ENCODE measurements around the gene REV3L.
"Not testable (repeated sequence)": the region's sequence is repeated elsewhere in the genome, so short reads cannot be mapped to it uniquely, and the experiment has no call there.

The REV3L gene

DNA sequence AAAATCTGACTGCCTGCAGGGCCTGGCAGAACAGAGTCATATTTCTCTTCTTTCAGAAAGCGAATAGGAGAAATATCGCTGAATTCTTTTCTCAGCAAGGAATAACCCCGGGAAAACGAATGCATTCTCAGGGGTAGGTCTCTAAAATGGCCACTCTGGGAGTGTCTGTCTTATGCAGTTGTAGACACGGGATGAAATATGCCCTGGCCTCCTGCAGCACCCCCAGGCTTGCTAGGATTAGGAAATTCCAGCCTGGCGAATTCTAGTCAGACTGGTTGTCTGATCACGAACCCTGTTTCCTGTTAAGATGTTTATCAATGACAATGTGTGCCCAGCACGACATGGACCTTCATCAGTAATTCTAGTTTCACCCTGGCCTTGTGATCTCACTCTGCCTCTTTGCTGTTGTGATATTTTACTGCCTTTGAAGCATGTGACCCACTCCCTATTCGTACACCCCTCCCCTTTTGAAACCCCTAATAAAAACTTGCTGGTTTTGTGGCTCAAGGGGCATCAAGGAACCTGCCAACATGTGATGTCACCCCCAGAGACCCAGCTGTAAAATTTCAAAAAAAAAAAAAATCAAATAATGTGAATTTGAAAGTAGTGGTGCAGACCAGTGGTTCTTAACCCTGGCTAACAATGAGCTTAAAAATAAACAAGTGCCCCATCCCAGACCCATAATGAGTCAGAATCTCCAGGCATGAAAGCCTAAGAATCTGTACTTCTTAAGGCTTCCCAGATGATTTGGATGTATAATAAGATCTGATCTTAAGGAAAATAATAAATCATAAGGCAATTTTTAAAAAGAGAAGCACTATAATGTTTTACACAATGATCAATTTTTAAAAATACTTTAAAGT lies 181.8 kb downstream of the REV3L start:
- H3K9me3 Mint-ChIP-seq, H3K27me3 Mint-ChIP-seq, H3K4me3 Mint-ChIP-seq, H3K4me1 Mint-ChIP-seq: not testable (repeated sequence)
- Mint-ChIP-seq H3K27ac (peak overlapping the region; percentile 30), H3K36me3 (peaks cover 27% of the 10 kb centered on the region)

DNA sequence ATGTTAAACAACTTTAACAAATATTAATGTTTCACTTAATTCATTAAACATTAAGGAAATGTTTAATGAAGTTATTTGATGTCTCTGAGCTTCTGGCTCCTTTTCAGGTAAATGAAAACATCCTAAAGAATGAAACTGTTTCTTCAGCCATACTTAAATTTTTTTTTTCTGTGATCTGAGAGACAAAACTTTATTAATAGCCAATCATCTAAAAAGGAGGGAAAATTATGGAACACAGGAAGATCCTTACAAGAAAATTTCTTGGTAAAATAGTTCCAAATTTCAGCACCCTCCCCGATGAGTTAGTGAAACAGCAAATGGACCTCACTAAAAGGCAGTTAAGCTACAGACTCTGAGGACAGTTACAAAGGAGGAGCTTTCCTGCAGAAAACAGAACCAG lies 185.2 kb downstream of the REV3L start:
- H3K4me3 Mint-ChIP-seq, result no peak overlapping the region
- H3K9me3 Mint-ChIP-seq, result no peaks in the 10 kb centered on the region
- H3K4me1 Mint-ChIP-seq, result peaks cover 16% of the 10 kb centered on the region
- no peak overlapping the region for H3K27ac Mint-ChIP-seq
- H3K27me3 Mint-ChIP-seq, result no peaks in the 10 kb centered on the region
- H3K36me3 Mint-ChIP-seq, result peaks cover 22% of the 10 kb centered on the region

DNA sequence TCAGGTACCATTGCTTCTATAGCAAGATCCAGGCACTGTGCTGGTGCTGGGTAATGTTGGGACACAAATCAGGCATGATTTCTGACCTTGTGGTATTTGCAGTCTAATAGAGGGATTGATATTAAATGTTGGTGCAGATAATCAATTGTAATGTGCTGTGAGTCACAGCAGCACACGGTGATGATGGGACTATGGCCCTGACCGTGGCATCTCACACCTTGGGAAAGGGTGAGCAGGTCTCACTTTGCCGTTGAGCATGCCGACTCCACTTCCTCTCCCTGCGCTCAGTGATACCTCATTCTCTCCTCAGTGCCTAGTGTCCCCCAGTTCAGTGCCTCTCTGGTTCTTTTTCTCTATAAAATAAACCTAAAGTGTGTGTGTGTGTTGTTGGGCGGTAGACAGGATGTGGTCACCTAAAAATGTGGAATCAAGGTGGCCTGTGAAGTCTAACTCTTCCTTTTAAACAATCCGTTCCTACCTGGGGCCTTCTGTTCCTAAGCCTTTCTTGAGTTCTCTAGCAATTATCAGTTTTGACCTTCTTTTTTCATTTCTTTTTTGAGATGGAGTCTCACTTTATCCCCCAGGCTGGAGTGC lies 188.5 kb downstream of the REV3L start:
- Mint-ChIP-seq H3K4me1 (peaks cover 22% of the 10 kb centered on the region), H3K9me3 (no peaks in the 10 kb centered on the region), H3K36me3 (peaks cover 7% of the 10 kb centered on the region), H3K27ac (peak overlapping the region; percentile 17), H3K27me3 (no peaks in the 10 kb centered on the region), H3K4me3 (no peak overlapping the region)

DNA sequence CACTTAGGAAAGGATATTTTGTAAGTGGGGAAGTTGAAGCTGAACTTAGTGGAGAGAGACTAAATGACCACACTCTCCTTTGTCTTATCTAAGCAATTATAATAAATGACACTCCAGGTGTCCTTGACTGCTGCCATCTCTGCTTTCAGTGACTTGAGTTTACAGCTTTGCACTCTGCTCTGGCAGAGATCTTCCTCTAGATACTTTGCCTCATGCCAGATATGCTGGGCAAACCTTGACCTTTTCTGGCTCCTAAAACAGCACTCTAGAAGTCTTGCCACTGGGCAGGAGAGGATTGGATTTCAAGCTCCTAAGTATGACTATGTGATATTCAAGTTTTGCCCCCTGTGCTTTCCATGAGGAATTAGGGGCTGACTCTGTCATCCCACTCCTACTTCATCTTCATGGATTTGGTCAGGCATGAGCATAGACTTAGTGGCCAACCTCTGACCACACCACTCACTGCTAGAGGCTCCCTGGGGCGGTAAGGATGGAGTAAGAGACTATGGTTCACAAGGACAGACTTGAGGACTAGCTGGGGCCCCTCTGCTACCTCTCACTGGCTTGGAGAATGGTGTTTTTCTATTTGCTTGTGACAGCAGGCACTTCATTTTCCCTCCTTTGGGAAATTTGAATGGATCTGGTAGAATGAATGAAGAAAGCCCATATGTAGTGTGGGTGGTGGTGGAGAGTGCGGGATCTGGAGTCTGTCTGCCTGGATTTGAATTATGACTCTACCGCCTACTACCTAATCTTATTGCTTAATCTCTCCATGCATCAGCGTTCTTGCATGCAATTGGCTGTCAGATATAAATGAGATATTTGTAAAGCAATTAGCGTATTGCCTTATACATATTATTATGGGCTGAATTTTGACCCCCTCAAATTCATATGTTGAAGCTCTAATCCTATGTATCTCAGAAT lies 191.4 kb downstream of the REV3L start:
- Mint-ChIP-seq H3K27ac (no peak overlapping the region), H3K4me1 (peaks cover 24% of the 10 kb centered on the region), H3K9me3 (no peaks in the 10 kb centered on the region), H3K4me3 (no peak overlapping the region), H3K27me3 (no peaks in the 10 kb centered on the region), H3K36me3 (peaks cover 9% of the 10 kb centered on the region)

DNA sequence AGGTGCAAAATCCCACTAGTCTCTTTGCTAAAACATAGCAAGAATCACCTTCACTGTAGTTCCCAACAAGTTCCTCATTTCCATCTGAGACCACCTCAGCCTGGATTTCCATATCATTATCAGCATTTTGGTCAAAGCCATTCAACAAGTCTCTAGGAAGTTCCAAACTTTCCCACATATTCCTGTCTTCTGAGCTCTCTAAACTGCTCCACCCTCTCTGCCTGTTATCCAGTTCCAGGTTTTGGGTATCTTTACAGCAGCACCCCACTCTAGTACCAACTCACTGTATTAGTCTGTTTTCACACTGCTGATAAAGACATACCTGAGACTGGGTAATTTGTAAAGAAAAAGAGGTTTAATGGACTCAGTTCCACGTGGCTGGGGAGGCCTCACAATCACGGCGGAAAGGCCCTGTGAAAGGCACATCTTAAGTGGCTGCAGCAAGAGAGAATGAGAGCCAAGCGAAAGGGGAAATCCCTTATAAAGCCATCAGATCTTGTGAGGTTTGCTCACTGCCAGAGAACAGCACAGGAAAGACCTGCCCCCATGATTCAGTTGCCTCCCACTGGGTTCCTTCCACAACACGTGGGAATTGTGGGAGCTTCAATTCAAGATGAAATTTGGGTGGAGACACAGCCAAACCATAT lies 192.2 kb downstream of the REV3L start:
- Mint-ChIP-seq H3K36me3 (peaks cover 14% of the 10 kb centered on the region), H3K4me1 (peaks cover 24% of the 10 kb centered on the region)
- not testable (repeated sequence) for H3K9me3 Mint-ChIP-seq, H3K27me3 Mint-ChIP-seq, H3K27ac Mint-ChIP-seq, H3K4me3 Mint-ChIP-seq

DNA sequence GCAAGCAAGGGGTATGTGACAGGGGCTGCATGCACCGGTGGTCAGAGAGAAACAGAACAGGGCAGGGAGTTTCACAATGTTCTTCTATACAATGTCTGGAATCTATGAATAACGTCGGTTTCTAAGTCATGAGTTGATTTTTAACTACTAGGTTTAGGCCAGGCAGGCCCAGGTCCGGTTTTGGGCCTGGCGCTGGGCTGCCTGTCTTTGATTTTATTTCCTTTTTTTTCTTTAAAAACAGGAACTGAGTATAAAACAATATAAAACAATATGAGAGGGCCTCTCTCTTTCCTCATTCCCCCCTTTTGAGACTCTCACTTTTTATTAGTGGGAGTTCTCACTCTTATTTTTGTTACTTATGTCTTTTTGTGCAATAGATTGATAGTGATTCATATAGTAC lies 198.7 kb downstream of the REV3L start:
- H3K27ac Mint-ChIP-seq, H3K27me3 Mint-ChIP-seq, H3K4me3 Mint-ChIP-seq, H3K9me3 Mint-ChIP-seq, H3K4me1 Mint-ChIP-seq: not testable (repeated sequence)
- H3K36me3 Mint-ChIP-seq, result peaks cover 30% of the 10 kb centered on the region

DNA sequence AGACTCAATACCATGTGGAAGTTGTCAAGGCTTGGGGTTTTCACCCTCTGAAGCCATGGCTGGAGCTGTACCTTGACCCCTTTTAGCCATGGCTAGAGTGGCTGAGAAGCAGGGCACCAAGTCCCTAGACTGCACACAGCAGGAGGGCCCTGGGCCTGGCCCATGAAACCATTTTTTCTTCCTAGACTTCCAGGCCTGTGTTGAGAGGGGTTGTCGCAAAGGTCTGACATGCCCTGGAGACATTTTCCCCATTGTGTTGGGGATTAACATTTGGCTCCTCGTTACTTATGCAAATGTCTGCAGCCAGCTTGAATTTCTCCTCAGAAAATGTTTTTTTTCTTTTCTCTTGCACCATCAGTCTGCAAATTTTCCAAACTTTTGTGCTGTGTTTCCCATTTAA lies 199.3 kb downstream of the REV3L start:
- H3K36me3 Mint-ChIP-seq, result peaks cover 31% of the 10 kb centered on the region
- H3K27me3 Mint-ChIP-seq, result no peaks in the 10 kb centered on the region
- H3K4me1 Mint-ChIP-seq, result no peaks in the 10 kb centered on the region
- no peaks in the 10 kb centered on the region for H3K9me3 Mint-ChIP-seq
- no peak overlapping the region for H3K27ac Mint-ChIP-seq
- no peak overlapping the region for H3K4me3 Mint-ChIP-seq

DNA sequence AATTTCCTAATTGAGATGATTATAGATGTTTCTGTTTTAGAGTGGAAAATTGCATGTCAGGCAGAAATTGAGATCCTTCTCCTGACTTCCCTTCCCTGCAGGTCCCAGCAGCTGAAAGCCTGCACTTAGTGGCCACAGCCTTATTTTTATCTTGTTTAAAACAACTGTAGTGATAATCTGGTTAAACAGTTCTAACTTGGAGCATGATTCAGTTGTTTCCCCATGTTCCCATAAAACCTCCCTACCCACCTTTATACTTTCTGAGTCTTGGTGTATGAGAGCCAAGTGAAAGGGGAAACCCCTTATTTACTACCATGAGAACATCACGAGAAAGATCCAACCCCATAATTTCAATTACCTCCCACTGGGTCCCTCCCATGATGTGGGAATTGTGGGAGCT lies 200.5 kb downstream of the REV3L start:
- Mint-ChIP-seq H3K4me3 (no peak overlapping the region), H3K36me3 (peaks cover 42% of the 10 kb centered on the region)

DNA sequence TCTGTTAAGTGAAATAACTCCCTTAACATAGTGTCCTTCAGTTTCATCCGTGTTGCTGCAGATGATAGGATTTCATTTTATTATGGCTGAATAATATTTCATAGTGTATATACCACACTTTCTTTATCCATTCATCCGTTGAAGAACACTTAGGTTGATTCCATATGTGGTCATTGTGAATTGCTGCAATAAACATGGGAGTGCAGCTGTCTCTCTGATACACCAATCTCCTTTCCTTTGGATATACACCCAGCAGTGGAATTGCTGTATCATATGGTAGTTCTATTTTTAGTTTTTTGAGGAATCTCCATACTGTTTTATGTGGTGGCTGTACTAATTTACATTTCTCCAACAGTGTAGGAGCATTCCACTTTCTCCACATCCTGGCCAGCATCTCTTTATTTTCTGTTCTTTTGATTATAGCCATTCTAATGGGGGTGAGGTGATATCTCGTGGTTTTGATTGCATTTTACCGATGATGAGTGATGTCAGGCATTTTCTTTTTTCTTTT lies 202.5 kb downstream of the REV3L start:
- Mint-ChIP-seq H3K9me3 (no peaks in the 10 kb centered on the region), H3K4me3 (no peak overlapping the region), H3K36me3 (peaks cover 51% of the 10 kb centered on the region), H3K27me3 (no peaks in the 10 kb centered on the region), H3K4me1 (peaks cover 3% of the 10 kb centered on the region), H3K27ac (no peak overlapping the region)

More for the DNA sequence above, 200.5 kb downstream of the REV3L start:
- Mint-ChIP-seq H3K4me1 (no peaks in the 10 kb centered on the region), H3K27me3 (no peaks in the 10 kb centered on the region), H3K9me3 (no peaks in the 10 kb centered on the region), H3K27ac (no peak overlapping the region)

DNA sequence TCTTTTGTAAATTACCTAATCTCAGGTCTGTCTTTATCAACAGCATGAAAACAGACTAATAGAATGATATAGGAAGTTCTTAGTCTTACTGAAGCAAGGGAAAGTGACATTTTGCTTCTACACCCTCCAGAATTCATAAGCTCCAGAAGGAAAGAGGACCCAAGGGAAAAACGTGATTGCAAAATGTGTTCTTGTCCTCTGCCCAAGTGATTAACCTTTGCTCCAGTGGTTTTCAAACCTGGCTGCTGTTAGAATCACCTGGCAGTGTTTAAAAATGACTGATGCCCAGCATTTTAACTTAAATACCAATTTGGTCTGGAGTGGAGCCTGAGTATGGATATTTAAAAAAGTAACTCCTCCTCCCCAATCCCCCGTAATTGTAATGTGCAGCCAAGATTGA lies 204.3 kb downstream of the REV3L start:
- Mint-ChIP-seq H3K36me3 (peaks cover 63% of the 10 kb centered on the region), H3K27me3 (no peaks in the 10 kb centered on the region), H3K4me3 (no peak overlapping the region), H3K27ac (no peak overlapping the region), H3K4me1 (peaks cover 3% of the 10 kb centered on the region), H3K9me3 (peaks cover 8% of the 10 kb centered on the region)

DNA sequence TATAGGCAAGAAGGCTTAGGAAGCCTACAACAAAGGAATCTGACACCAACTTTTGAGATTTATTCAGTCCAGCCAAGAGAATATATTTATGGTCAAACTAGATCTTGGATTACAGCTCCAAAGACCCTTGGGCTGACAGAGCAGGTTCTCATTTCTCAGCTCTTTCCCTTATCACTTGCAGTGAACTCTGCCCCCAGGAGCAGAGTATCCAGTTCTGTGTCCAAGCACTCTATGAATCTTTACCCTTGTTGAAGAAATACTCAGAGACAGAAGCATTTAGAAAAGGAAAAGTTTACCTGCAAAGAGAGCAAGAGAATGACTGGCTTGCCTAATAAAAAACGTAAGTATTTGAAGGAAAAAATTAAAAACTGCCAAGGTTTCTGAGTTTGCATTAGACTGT lies 205.2 kb downstream of the REV3L start:
- H3K4me3 Mint-ChIP-seq, result no peak overlapping the region
- peaks cover 67% of the 10 kb centered on the region for H3K36me3 Mint-ChIP-seq
- H3K9me3 Mint-ChIP-seq, result peaks cover 8% of the 10 kb centered on the region
- peaks cover 3% of the 10 kb centered on the region for H3K4me1 Mint-ChIP-seq
- no peaks in the 10 kb centered on the region for H3K27me3 Mint-ChIP-seq
- H3K27ac Mint-ChIP-seq, result no peak overlapping the region

DNA sequence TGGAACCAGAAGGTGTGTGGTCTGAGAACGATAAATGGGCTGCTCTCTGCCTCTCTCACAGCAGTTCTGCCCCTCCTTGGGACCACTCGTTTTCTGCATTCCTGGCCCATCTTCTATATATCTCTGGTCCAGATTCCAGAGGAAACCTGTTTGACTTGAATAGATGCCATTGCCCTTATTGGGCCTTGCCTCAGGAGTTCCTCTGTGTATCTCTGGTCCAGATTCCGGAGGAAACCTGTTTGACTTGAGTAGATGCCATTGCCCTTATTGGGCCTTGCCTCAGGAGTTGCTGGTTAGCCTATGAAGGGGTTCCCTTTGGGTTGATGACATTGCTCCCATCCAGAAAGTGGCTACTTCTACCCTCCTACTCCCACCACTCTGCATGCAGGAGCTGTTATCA lies 206.3 kb downstream of the REV3L start:
- H3K9me3 Mint-ChIP-seq, result peaks cover 8% of the 10 kb centered on the region
- H3K36me3 Mint-ChIP-seq, result peaks cover 62% of the 10 kb centered on the region
- peaks cover 3% of the 10 kb centered on the region for H3K4me1 Mint-ChIP-seq
- no peaks in the 10 kb centered on the region for H3K27me3 Mint-ChIP-seq
- no peak overlapping the region for H3K27ac Mint-ChIP-seq
- no peak overlapping the region for H3K4me3 Mint-ChIP-seq

DNA sequence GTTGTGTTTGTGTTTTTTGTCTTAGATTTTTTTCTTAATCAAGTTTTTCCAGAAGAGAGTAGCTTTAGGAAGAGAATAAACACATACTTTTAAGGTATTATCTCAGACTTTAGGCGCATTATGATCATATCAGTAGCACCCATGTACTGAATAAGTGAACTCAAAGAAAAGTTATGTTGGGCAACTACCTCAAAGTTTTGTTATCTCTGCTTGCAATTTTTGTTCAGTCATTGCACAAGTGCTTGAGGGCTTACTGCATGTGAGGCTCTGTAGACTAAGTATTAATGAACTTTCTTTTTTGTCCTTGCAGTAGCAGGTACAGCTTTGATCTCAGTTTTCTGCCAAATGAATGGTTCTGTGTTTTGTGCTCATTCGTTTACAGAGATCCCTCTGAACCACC lies 206.7 kb downstream of the REV3L start:
- peaks cover 62% of the 10 kb centered on the region for H3K36me3 Mint-ChIP-seq
- peaks cover 8% of the 10 kb centered on the region for H3K9me3 Mint-ChIP-seq
- no peak overlapping the region for H3K27ac Mint-ChIP-seq
- no peak overlapping the region for H3K4me3 Mint-ChIP-seq
- H3K27me3 Mint-ChIP-seq, result no peaks in the 10 kb centered on the region
- peaks cover 3% of the 10 kb centered on the region for H3K4me1 Mint-ChIP-seq

DNA sequence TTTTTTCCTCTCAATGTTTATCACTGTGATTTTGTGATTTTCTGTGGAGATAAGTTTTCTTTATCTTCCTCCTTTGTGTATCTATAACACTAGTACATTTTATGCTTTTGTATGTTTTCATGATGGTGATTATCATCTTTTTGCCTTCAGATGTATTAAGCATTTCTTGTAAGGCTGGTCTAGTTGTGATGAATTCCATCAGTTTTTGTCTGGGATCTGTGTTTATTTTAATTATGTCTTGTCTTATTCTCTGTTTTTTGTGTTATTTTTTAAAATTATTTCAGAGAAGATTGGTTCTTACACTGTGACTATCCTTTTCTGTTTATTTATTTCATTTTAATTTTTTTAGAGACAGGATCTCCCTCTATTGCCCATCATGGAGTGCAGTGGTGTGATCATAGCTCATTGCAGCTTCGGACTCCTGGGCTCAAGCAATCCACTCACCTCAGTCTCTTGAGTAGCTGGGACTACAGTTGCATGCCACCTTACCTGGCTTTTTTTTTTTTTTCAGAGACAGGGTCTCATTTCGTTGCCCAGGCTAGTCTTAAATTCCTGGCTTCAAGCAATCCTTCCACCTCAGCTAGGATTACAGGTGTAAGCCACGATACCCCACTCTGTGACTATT lies 208.3 kb downstream of the REV3L start:
- peaks cover 3% of the 10 kb centered on the region for H3K4me1 Mint-ChIP-seq
- no peaks in the 10 kb centered on the region for H3K27me3 Mint-ChIP-seq
- peaks cover 8% of the 10 kb centered on the region for H3K9me3 Mint-ChIP-seq
- no peak overlapping the region for H3K27ac Mint-ChIP-seq
- H3K4me3 Mint-ChIP-seq, result no peak overlapping the region
- H3K36me3 Mint-ChIP-seq, result peaks cover 57% of the 10 kb centered on the region

DNA sequence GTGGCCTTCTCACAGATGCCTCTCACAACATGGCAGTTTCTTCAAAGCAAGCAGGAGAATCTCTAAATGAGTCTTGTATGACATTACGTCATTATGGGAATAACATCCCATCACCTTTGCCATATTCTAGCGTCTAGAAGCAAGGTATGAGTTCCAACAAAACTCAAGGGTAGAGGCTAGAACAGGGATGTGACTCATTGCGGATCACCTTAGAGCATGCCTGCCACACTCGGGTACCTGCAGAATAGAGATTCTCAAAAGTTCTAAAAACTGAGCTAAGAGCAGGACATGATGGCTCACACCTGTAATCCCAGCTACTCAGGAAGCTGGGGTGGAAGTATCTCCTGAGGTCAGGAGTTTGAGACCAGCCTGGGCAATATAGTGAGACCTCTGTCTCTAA lies 212.9 kb downstream of the REV3L start:
- H3K27ac Mint-ChIP-seq, result no peak overlapping the region
- peaks cover 48% of the 10 kb centered on the region for H3K36me3 Mint-ChIP-seq
- peaks cover 35% of the 10 kb centered on the region for H3K4me1 Mint-ChIP-seq
- H3K4me3 Mint-ChIP-seq, result no peak overlapping the region
- no peaks in the 10 kb centered on the region for H3K27me3 Mint-ChIP-seq
- H3K9me3 Mint-ChIP-seq, result peaks cover 8% of the 10 kb centered on the region

Data from activated naive CD4-positive, alpha-beta T cell treated with anti-CD3 and anti-CD28 coated beads, Interleukin-2, amount 50 U/mL, for 24 hours (primary cell).